PC-3 (cell line): Measurements from ENCODE around the gene AGBL3. TPM values are rescaled to one million over a fixed set of nuclear protein-coding genes. Genes with fewer than 3 reads are reported as not detected.

Source experiments
- ATAC-seq: fragments of 200-7000 bp; cut with Tn5 transposase; 2 replicates; pipeline ENCODE4 v1.9.1; 2020; ENCODE audit warnings: mild to moderate bottlenecking, moderate library complexity
- BruUV-seq: library from RNA; stranded (reverse); fragments of 400-500 nt; replicated peaks from 2 replicates; lab custom pipeline; 2021; lab: Mats Ljungman, UMichigan
- CTCF ChIA-PET: fragments of 300-600 bp; sonication (Branson Sonifier 250); formaldehyde crosslinking; loops from one replicate; lab custom pipeline; 2022; ENCODE audit warnings: antibody characterized with exemption; lab: Charles Lee
- POLR2A ChIA-PET: fragments of 300-600 bp; sonication (Branson Sonifier 250); formaldehyde crosslinking; loops from one replicate; lab custom pipeline; 2022; ENCODE audit warnings: antibody characterized with exemption; ENCODE audit not compliant: unreplicated experiment; lab: Charles Lee
- DNase-seq: peaks from one replicate; pipeline ENCODE4 v3.0.0-alpha.2; 2015
- H2AFZ ChIP-seq: fragments of 300-600 bp; sonication (generic); 2 replicates; pipeline ENCODE4 v1.6.0; 2016; ENCODE audit warnings: antibody characterized with exemption, low read length
- H3F3A ChIP-seq: fragments of 300-600 bp; sonication (generic); one replicate; pipeline ENCODE4 v1.6.0; 2017; ENCODE audit warnings: antibody characterized with exemption, low read length, control low read depth, mild to moderate bottlenecking; ENCODE audit not compliant: unreplicated experiment
- H3K27ac ChIP-seq: fragments of 300-600 bp; sonication (generic); 2 replicates; pipeline ENCODE4 v1.5.1; 2016; ENCODE audit warnings: mild to moderate bottlenecking, low read length
- H3K27me3 ChIP-seq: fragments of 300-600 bp; sonication (generic); 2 replicates; pipeline ENCODE4 v1.6.1; 2016; ENCODE audit warnings: low read length, mixed read lengths
- H3K36me3 ChIP-seq: fragments of 300-600 bp; sonication (generic); 2 replicates; pipeline ENCODE4 v1.6.1; 2016; ENCODE audit warnings: low read depth, mixed run types, low read length, mixed read lengths
- H3K4me1 ChIP-seq: fragments of 300-600 bp; sonication (generic); 2 replicates; pipeline ENCODE4 v1.5.1; 2016; ENCODE audit warnings: low read length; ENCODE audit not compliant: insufficient read depth
- H3K4me2 ChIP-seq: fragments of 300-600 bp; sonication (generic); 2 replicates; pipeline ENCODE4 v1.6.0; 2016; ENCODE audit warnings: low read length
- H3K4me3 ChIP-seq: fragments of 300-600 bp; sonication (generic); 2 replicates; pipeline ENCODE4 v1.5.1; 2016; ENCODE audit warnings: mild to moderate bottlenecking, low read length, mixed read lengths
- H3K79me2 ChIP-seq: fragments of 300-600 bp; sonication (generic); 2 replicates; pipeline ENCODE4 v1.6.1; 2017; ENCODE audit warnings: low read length, mixed read lengths
- H3K9ac ChIP-seq: fragments of 300-600 bp; sonication (generic); 2 replicates; pipeline ENCODE4 v1.6.0; 2016; ENCODE audit warnings: mild to moderate bottlenecking, low read length
- H3K9me2 ChIP-seq: fragments of 300-600 bp; sonication (generic); replicated peaks from 2 replicates; pipeline ENCODE4 v1.6.1; 2016; ENCODE audit warnings: mixed run types, low read length, mixed read lengths
- H3K9me3 ChIP-seq: fragments of 300-600 bp; sonication (generic); 2 replicates; pipeline ENCODE4 v1.6.1; 2016; ENCODE audit warnings: low read length, mixed read lengths
- H4K20me1 ChIP-seq: fragments of 300-600 bp; sonication (generic); 2 replicates; pipeline ENCODE4 v1.6.1; 2016; ENCODE audit warnings: low read length, mixed read lengths
- EZH2 ChIP-seq: fragments of 300-600 bp; sonication (generic); IDR thresholded peaks from one replicate; pipeline ENCODE4 v1.6.1; 2017; ENCODE audit warnings: antibody characterized with exemption, mild to moderate bottlenecking, low read length; ENCODE audit not compliant: unreplicated experiment
- EZH2phosphoT487 ChIP-seq: fragments of 300-600 bp; sonication (generic); IDR thresholded peaks from 2 replicates; pipeline ENCODE4 v1.6.1; 2018; ENCODE audit warnings: mild to moderate bottlenecking, antibody characterized with exemption, low read length, borderline replicate concordance
- intact Hi-C: fragments of 100-400 bp; cut with micrococcal nuclease; formaldehyde crosslinking; loops from 2 replicates; pipeline ENCODE4 v1.9.0; 2023
- total RNA-seq: library from RNA; depleted of rRNA; stranded (reverse); fragments of >200 nt; gene quantifications from 2 replicates; pipeline ENCODE4 v1.2.3, GENCODE V29; 2014
- TF ChIP-seq, protein P1 (sequence below): fragments of 300-600 bp; sonication (generic); conservative IDR thresholded peaks from 2 replicates; pipeline ENCODE4 v1.5.1; 2017; ENCODE audit warnings: antibody characterized with exemption, low read depth, mild to moderate bottlenecking, low read length

The AGBL3 gene
- total RNA-seq, 1 experiment from 2014 or later, result 2.5 TPM

DNA sequence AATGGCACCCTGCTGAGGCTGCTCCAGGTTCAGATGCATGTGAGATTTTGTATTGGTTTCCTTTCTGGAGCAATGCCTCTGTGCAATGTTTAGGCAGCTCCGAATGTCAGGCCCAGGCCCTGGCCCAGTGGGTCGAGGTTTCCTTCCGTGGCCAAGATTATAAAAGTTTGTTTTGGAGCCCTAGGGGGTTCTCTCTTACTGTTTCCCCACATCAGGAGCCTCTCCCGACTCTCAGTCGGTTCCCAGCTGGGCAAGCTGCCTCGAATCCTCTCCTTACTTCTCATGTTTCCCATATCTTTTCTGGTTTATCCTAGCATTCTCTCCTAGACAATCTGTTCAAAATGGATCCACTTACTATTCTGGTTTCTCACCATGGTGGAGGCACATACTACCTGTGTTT lies 172.6 kb downstream of the AGBL3 start:
- no peak for ATAC-seq
- BruUV-seq, result no TSS peak
- POLR2A ChIA-PET, result no interaction called here

DNA sequence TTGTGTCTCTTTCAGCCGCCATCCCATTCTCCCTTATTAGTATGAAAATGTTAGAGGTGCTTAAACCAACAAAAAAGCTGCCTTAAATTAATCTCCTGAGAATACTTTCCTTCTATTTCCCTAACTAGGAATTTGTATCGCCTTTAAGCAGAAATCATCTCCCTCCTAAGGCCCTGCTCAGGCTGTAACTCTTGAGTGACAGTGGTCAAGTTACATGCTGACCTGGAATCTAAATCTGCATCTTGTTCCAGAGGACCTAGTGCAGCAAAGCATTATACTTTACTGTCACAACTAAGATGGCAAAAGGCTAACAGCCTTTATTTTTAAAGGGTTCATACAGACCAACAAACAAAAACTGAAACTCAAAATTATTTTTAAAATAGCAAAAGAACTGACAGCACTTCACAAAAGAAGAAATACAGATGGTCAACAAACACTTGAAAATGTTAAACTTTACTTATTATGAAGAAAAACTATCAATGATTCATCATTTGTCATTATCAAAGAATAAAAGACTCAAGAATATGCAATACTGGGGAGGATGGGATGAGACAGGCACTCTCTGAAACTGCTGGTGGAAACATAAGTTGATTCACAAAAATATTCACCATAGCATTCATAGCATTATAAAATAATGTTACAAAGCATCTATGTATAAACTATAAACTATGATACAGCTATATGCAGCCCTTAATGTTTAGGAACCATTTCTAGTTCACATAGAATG lies 173.2 kb downstream of the AGBL3 start:
- DNase-seq (no peak), ATAC-seq (peak; percentile 43)
- Histone ChIP-seq H3K4me3 (no peak overlapping the region), H3F3A (no peaks in the 10 kb centered on the region), H3K9me2 (no peaks in the 10 kb centered on the region), H3K9ac (no peak overlapping the region), H3K27ac (no peak overlapping the region), H3K9me3 (peaks cover 5% of the 10 kb centered on the region; the same call in 1 of the 2 replicates), H3K4me2 (no peak overlapping the region), H3K4me1 (no peaks in the 10 kb centered on the region), H3K27me3 (no peaks in the 10 kb centered on the region), H3K79me2 (no peaks in the 10 kb centered on the region), H2AFZ (no peak overlapping the region), H3K36me3 (no peaks in the 10 kb centered on the region; the same call in 1 of the 2 replicates), H4K20me1 (no peaks in the 10 kb centered on the region)
- intact Hi-C loops, result no loop called here
- TF ChIP-seq EZH2, result no peak
- TF ChIP-seq, protein P1, sequence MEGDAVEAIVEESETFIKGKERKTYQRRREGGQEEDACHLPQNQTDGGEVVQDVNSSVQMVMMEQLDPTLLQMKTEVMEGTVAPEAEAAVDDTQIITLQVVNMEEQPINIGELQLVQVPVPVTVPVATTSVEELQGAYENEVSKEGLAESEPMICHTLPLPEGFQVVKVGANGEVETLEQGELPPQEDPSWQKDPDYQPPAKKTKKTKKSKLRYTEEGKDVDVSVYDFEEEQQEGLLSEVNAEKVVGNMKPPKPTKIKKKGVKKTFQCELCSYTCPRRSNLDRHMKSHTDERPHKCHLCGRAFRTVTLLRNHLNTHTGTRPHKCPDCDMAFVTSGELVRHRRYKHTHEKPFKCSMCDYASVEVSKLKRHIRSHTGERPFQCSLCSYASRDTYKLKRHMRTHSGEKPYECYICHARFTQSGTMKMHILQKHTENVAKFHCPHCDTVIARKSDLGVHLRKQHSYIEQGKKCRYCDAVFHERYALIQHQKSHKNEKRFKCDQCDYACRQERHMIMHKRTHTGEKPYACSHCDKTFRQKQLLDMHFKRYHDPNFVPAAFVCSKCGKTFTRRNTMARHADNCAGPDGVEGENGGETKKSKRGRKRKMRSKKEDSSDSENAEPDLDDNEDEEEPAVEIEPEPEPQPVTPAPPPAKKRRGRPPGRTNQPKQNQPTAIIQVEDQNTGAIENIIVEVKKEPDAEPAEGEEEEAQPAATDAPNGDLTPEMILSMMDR, result no peak
- no peak for TF ChIP-seq EZH2phosphoT487
- ChIA-PET CTCF (no interaction called here), POLR2A (interaction anchor here (0.6 kb wide), 1 partner anchor 207 kb away, joined by 4 read pairs; no protein-coding TSS in a partner anchor)
- BruUV-seq, result no TSS peak

More for the DNA sequence above, 172.6 kb downstream of the AGBL3 start:
- Histone ChIP-seq H3K27me3 (no peaks in the 10 kb centered on the region), H3F3A (no peaks in the 10 kb centered on the region), H3K9me2 (no peaks in the 10 kb centered on the region), H3K4me3 (no peak overlapping the region), H3K4me2 (no peak overlapping the region), H3K36me3 (no peaks in the 10 kb centered on the region; the same call in 1 of the 2 replicates), H3K4me1 (no peaks in the 10 kb centered on the region), H3K9me3 (peaks cover 5% of the 10 kb centered on the region; the same call in 1 of the 2 replicates), H3K27ac (no peak overlapping the region), H3K79me2 (no peaks in the 10 kb centered on the region), H2AFZ (no peak overlapping the region), H3K9ac (no peak overlapping the region), H4K20me1 (no peaks in the 10 kb centered on the region)
- DNase-seq, result no peak
- TF ChIP-seq EZH2phosphoT487, result no peak
- TF ChIP-seq EZH2, result no peak
- TF ChIP-seq, protein P1, result no peak
- intact Hi-C loops, result no loop called here
- CTCF ChIA-PET, result no interaction called here
